HG02642 (cell line): ENCODE data around the gene TSG101.
A peak's percentile ranks its signal among the peaks of the same experiment; 100 is the strongest.

Experiments used
- ATAC-seq: cut with Tn5 transposase; IDR thresholded peaks from one replicate; pipeline ENCODE4 v1.9.1; 2021; ENCODE audit warnings: mild to moderate bottlenecking; ENCODE audit not compliant: unreplicated experiment, poor library complexity

The TSG101 gene

GRCh38 chr11:18495271-18495670 lies 31.5 kb downstream of the TSG101 start:
- no peak for ATAC-seq

GRCh38 chr11:18493310-18493709 lies 33.4 kb downstream of the TSG101 start:
- no peak for ATAC-seq

GRCh38 chr11:18492888-18493287 lies 33.9 kb downstream of the TSG101 start:
- ATAC-seq, result no peak

- ATAC-seq, result no peak
These were observed 34.8 kb downstream of the TSG101 start for GRCh38 chr11:18491924-18492323.

DNA sequence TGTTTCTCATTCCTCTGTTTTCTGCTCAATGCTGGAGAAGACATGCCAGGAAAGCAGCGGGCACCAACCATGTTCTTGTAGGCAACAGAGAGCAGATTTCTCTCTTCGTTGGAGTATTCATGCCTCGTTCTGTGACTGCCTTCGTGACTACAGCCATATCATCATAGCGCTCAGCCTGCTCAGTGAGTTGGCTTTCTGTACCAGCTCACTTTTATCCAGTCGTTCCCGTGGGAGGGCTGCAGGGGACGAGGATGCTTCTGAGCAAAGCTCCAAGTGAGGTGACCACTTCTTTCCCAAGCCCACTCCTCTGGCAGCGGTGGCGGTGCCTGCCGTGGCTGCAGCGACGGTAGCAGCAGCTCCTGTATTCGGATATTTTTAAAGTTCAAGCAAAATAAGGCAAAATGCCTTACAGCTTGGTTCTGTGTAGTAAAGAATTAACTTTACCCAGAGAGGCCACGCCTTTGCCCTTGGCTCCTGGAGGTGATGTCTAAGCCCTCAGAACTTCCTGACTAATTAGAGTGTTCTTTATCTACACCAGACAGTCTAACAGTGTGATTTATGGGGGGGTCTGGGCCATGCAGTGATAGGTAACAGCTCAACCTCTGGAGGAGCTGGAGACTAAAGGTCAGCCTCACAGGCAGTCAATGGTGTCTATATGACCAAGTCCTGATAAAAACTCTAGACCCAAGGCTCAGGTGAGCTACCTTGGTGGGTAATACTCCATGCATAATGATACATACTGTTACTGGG lies 35.8 kb downstream of the TSG101 start:
- ATAC-seq, result no peak

DNA sequence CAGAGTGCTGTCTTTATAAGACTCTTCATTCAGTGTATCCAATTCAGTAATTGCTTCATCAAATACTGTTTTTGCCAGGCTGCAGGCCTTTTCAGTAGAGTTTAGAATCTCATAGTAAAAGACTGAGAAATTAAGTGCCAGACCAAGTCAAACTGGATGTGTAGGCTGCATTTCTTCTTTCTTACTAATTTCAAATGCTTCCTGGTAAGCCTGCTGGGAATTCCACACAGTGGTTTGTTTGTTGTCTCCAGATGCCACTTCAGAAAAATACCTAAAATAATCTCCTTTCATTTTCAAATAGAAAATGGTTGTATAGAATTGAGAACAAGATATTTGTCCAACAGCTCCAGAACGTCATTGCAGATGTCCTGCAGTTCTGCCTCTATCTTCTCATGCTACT lies 36.4 kb downstream of the TSG101 start:
- no peak for ATAC-seq

GRCh38 chr11:18485913-18486528 lies 40.7 kb downstream of the TSG101 start:
- ATAC-seq, result peak; percentile 64

DNA sequence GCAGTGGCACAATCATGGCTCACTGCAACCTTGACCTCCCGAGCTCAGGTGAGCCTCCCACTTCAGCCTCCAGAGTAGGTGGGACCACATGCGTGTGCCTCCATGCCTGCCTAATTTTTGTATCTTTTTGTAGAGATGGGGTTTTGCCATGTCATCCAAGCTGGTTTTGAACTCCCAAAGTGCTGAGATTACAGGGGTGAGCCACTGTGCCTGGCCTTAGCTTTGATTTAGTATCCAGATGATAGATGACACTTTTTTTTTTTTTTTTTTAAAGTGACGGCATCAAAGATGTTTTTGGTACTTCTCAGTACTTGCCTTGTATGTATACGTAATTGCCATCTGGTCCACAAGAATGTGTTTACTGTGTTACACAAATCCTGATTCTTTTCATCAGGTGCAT lies 47.7 kb downstream of the TSG101 start:
- no peak for ATAC-seq

- no peak for ATAC-seq
These were observed 54.2 kb downstream of the TSG101 start for GRCh38 chr11:18472587-18472986.

GRCh38 chr11:18471995-18472394 lies 54.7 kb downstream of the TSG101 start:
- no peak for ATAC-seq

- no peak for ATAC-seq
These were observed 57.8 kb downstream of the TSG101 start for GRCh38 chr11:18468961-18469360.

GRCh38 chr11:18468059-18468458 lies 58.7 kb downstream of the TSG101 start:
- no peak for ATAC-seq

- no peak for ATAC-seq
These were observed 60.3 kb downstream of the TSG101 start for GRCh38 chr11:18466402-18466801.

- no peak for ATAC-seq
These were observed 63.3 kb downstream of the TSG101 start for GRCh38 chr11:18463439-18463838.

DNA sequence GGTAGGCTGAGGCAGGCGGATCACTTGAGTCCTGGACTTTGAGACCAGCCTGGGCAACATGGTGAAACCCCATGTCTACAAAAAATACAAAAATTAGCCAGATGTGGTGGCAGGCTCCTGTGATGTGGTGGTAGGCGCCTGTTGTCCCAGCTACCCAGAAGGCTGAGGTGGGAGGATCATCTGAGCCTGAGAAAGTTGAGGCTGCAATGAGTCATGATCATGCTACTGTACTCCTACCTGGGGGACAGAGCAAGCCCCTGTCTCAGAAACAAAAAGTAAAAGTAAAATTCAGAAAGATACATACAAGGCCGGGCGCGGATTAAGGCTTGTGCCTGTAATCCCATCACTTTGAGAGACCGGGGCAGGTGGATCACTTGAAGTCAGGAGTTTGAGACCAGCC lies 64.8 kb downstream of the TSG101 start:
- no peak for ATAC-seq

- no peak for ATAC-seq
These were observed 67.1 kb downstream of the TSG101 start for GRCh38 chr11:18459634-18460033.

DNA sequence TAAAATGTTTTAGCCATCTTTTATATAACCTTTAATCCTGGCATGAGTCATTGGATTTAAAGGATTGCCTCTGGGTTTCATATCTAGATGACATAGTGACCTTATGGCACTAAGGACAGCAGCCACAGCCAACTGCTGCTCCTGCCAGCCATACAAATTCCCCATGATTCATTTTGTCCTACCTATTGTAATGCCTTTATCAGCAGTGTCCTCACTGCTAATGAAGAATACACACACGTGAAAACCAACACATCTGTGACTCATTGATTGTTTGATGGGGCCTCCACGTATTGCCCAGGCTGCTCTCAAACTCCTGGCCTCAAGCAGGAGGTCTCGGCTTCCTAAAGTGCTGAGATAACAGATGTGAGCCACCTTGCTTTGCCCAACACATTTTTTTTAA lies 69.3 kb downstream of the TSG101 start:
- no peak for ATAC-seq

GRCh38 chr11:18455686-18456372 lies 70.9 kb downstream of the TSG101 start, which contains the start of gene LDHAL6A:
TSS of gene LDHAL6A (plus strand) at chr11:18455856. CDS start at chr11:18456681, 825 bp downstream.
- no peak for ATAC-seq

DNA sequence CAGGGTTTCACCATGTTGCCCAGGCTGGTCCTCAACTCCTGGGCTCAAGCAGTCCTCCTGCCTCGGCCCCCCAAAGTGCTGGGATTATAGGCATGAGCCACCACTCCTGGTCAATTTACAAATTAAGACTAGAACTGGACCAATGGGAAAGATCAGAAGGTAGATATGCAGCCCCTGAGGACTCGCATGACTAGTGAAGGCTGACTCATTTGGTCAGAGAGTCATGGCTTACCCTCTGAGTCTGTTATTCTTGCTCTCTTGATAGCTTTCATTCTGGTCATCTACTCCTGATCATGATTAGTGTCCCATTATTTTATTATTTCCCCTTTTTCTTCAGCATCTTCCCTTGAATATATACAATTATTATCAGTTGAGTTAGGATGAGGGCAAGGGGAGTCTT lies 73.8 kb downstream of the TSG101 start:
- no peak for ATAC-seq

DNA sequence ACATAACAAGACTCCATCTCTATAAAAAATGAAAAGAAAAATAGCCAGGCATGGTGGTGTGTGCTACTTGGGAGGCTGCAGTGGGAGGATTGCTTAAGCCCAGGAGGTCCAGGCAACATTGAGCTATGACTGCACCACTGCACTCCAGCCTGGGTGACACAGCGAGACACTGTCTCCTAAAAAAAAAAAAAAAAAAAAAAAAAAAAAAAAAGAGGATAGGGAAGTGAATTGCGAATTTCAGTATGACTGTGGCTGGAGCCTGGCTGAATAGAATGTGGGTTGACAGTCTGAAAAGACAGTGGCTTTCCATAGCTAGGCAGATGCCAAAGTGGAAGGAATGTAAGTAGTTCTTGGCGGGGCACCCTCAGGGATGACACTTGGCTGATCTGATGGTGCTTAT lies 77.5 kb downstream of the TSG101 start:
- no peak for ATAC-seq

DNA sequence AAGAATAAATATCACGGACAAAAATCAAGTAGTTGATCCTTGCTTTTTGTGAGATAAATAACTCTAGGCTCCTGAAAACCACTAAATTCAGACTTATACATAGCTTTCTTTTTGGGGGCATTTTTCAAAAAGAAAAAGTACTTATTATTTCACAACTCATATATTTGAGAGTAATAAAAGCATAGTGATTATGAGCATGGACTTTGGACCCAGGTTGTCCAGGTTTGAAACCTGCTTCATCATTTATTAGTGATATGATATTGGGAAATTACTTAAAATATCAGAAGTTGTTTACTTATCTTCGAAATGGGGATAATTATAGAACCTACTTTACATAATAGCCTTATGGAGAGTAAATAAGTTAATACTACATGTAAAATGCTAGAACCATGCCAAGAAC lies 88.1 kb downstream of the TSG101 start:
- ATAC-seq, result no peak
